H1 (cell line): ENCODE measurements around the gene NKAIN2. TPM values are rescaled to one million over a fixed set of nuclear protein-coding genes. Genes with fewer than 3 reads are reported as not detected.

Experiments used
- CTCF ChIA-PET: fragments of 300-600 bp; sonication (Branson Sonifier 250); formaldehyde crosslinking; loops from one replicate; lab custom pipeline; 2021; ENCODE audit not compliant: partially characterized antibody; lab: Charles Lee
- POLR2A ChIA-PET: fragments of 300-600 bp; sonication (Branson Sonifier 250); formaldehyde crosslinking; loops from one replicate; lab custom pipeline; 2021; ENCODE audit warnings: inconsistent platforms; ENCODE audit not compliant: partially characterized antibody; lab: Charles Lee
- DNase-seq, 2 experiments: peaks; one replicate each; pipeline versions ENCODE4 v3.0.0 to v3.0.0-alpha.2; 2010 to 2022; ENCODE audit warnings: low spot score in 2 of 2, low read depth in 1 of 2, mixed read lengths in 1 of 2
- FAIRE-seq: peaks from 2 replicates; lab custom pipeline; 2011; peaks lifted over from hg19 to GRCh38; lab: Jason Lieb, UNC
- H2AFZ ChIP-seq: 2 replicates; pipeline ENCODE4 v1.8.1; 2012; ENCODE audit warnings: low read length, inconsistent platforms
- H2AK5ac ChIP-seq: 2 replicates; pipeline ENCODE4 v1.6.1; 2013; ENCODE audit warnings: low read depth, low read length
- H2BK120ac ChIP-seq: replicated peaks from 2 replicates; pipeline ENCODE3; 2013; ENCODE audit warnings: low read depth, low read length, inconsistent platforms
- H2BK12ac ChIP-seq: 2 replicates; pipeline ENCODE4 v1.6.1; 2013; ENCODE audit warnings: low read depth, low read length
- H2BK15ac ChIP-seq: 2 replicates; pipeline ENCODE4 v1.6.1; 2013; ENCODE audit warnings: low read length
- H2BK20ac ChIP-seq: 2 replicates; pipeline ENCODE4 v1.6.1; 2013; ENCODE audit warnings: low read length
- H2BK5ac ChIP-seq: 2 replicates; pipeline ENCODE4 v1.6.1; 2013; ENCODE audit warnings: low read depth, low read length
- H3K14ac ChIP-seq: 2 replicates; pipeline ENCODE4 v1.6.1; 2013; ENCODE audit warnings: inconsistent platforms; ENCODE audit not compliant: insufficient read length
- H3K18ac ChIP-seq: 2 replicates; pipeline ENCODE4 v1.6.1; 2013; ENCODE audit warnings: low read length; ENCODE audit errors: extremely low read depth
- H3K23ac ChIP-seq: 2 replicates; pipeline ENCODE4 v1.6.1; 2013; ENCODE audit warnings: inconsistent platforms; ENCODE audit not compliant: insufficient read length
- H3K23me2 ChIP-seq: 2 replicates; pipeline ENCODE4 v1.6.1; 2013; ENCODE audit warnings: low read depth, low read length
- H3K27ac ChIP-seq: 2 replicates; pipeline ENCODE4 v1.6.1; 2011; ENCODE audit warnings: low read depth, low read length, inconsistent platforms
- H3K27me3 ChIP-seq, 4 experiments: replicated peaks in 1 of 4; 1 replicate in 1 of 4; 2 replicates in 3 of 4; pipeline versions ENCODE4 v1.6.1 to v1.8.1; 2011 to 2013; ENCODE audit warnings: low read length in 3 of 4, mild to moderate bottlenecking in 3 of 4, inconsistent platforms in 2 of 4, mixed read lengths in 2 of 4, moderate library complexity in 1 of 4; ENCODE audit not compliant: control insufficient read depth in 3 of 4, insufficient read depth in 3 of 4; ENCODE audit errors: extremely low read depth in 1 of 4
- H3K36me3 ChIP-seq, 4 experiments: 2 replicates each; pipeline versions ENCODE4 v1.6.1 to v1.8.1; 2011 to 2013; ENCODE audit warnings: mild to moderate bottlenecking in 4 of 4, low read length in 3 of 4, moderate library complexity in 2 of 4, control low read depth in 1 of 4, inconsistent platforms in 1 of 4; ENCODE audit not compliant: insufficient read depth in 4 of 4, control insufficient read depth in 2 of 4
- H3K4ac ChIP-seq: replicated peaks from 2 replicates; pipeline ENCODE3; 2013; ENCODE audit warnings: low read length, low read depth, mixed read lengths, inconsistent platforms; ENCODE audit not compliant: insufficient read length
- H3K4me1 ChIP-seq, 4 experiments: replicated peaks in 1 of 4; 1 replicate in 1 of 4; 2 replicates in 3 of 4; pipeline versions ENCODE4 v1.6.1 to v1.8.1; 2011 to 2013; ENCODE audit warnings: low read length in 3 of 4, inconsistent platforms in 2 of 4, mixed read lengths in 1 of 4; ENCODE audit not compliant: insufficient read depth in 4 of 4, control insufficient read depth in 3 of 4
- H3K4me2 ChIP-seq, 2 experiments: 2 replicates each; pipeline versions ENCODE4 v1.6.1 to v1.8.1; 2011 to 2013; ENCODE audit warnings: low read depth in 2 of 2, low read length in 2 of 2, control low read depth in 1 of 2, inconsistent platforms in 1 of 2, mild to moderate bottlenecking in 1 of 2; ENCODE audit not compliant: insufficient read depth in 1 of 2
- H3K4me3 ChIP-seq, 4 experiments: fragments of 200-600, 300-600 bp in 1 of 4; sonication (generic), shearing (Covaris generic), sonication (Bioruptor Twin) in 1 of 4; 2 replicates each; pipeline versions ENCODE4 v1.5.1 to v1.8.1; 2011 to 2016; ENCODE audit warnings: low read length in 4 of 4, low read depth in 3 of 4, control low read depth in 2 of 4, inconsistent platforms in 2 of 4, mild to moderate bottlenecking in 2 of 4, mixed read lengths in 1 of 4, moderate library complexity in 1 of 4; ENCODE audit not compliant: insufficient read depth in 2 of 4; ENCODE audit errors: extremely low read depth in 1 of 4
- H3K56ac ChIP-seq: replicated peaks from 2 replicates; pipeline ENCODE3; 2013; ENCODE audit warnings: low read depth, mild to moderate bottlenecking, mixed read lengths, low read length, inconsistent platforms; ENCODE audit not compliant: insufficient read length
- H3K79me1 ChIP-seq: 2 replicates; pipeline ENCODE4 v1.6.1; 2013; ENCODE audit warnings: low read depth, low read length, control low read depth
- H3K79me2 ChIP-seq, 2 experiments: 2 replicates each; pipeline versions ENCODE4 v1.6.1 to v1.8.1; 2012 to 2013; ENCODE audit warnings: low read length in 2 of 2, mild to moderate bottlenecking in 2 of 2, inconsistent platforms in 1 of 2; ENCODE audit not compliant: insufficient read depth in 2 of 2, control insufficient read depth in 1 of 2
- H3K9ac ChIP-seq, 4 experiments: replicated peaks in 1 of 4; 1 replicate in 1 of 4; 2 replicates in 3 of 4; pipeline versions ENCODE4 v1.6.1 to v1.8.1; 2011 to 2013; ENCODE audit warnings: low read depth in 3 of 4, low read length in 3 of 4, control low read depth in 2 of 4, mild to moderate bottlenecking in 2 of 4, moderate library complexity in 2 of 4, inconsistent platforms in 1 of 4; ENCODE audit errors: extremely low read depth in 1 of 4
- H3K9me3 ChIP-seq, 2 experiments: 2 replicates each; pipeline versions ENCODE4 v1.6.1 to v1.8.1; 2012 to 2013; ENCODE audit warnings: mild to moderate bottlenecking in 2 of 2, moderate library complexity in 2 of 2, control low read depth in 1 of 2, inconsistent platforms in 1 of 2, low read depth in 1 of 2, low read length in 1 of 2, mixed read lengths in 1 of 2; ENCODE audit not compliant: insufficient read depth in 2 of 2
- H4K20me1 ChIP-seq, 2 experiments: replicated peaks in 1 of 2; 2 replicates each; pipeline versions ENCODE3 to v1.8.1; 2011 to 2013; ENCODE audit warnings: inconsistent platforms in 2 of 2, low read length in 2 of 2, mild to moderate bottlenecking in 1 of 2; ENCODE audit not compliant: insufficient read depth in 2 of 2, control insufficient read depth in 1 of 2
- H4K5ac ChIP-seq: 2 replicates; pipeline ENCODE4 v1.6.1; 2013; ENCODE audit warnings: low read length, low read depth, mixed read lengths, inconsistent platforms; ENCODE audit not compliant: insufficient read length
- H4K8ac ChIP-seq: 2 replicates; pipeline ENCODE4 v1.8.0; 2013; ENCODE audit warnings: mild to moderate bottlenecking, moderate library complexity, low read length, inconsistent platforms; ENCODE audit not compliant: insufficient read depth; ENCODE audit errors: extremely low read depth
- H4K91ac ChIP-seq: replicated peaks from 2 replicates; pipeline ENCODE3; 2013; ENCODE audit warnings: low read length, mixed read lengths, inconsistent platforms; ENCODE audit not compliant: insufficient read length
- BCL11A ChIP-seq, 2 experiments: IDR thresholded peaks; one replicate each; pipeline ENCODE4 v1.6.1; 2011; ENCODE audit warnings: low read depth in 2 of 2, low read length in 2 of 2, mild to moderate bottlenecking in 2 of 2
- CBX5 ChIP-seq: fragments of 300-800, 300-1000 bp; sonication (generic); IDR thresholded peaks from 2 replicates; pipeline ENCODE4 v1.7.1; 2016; ENCODE audit warnings: antibody characterized with exemption, low read length, low read depth
- CEBPB ChIP-seq: IDR thresholded peaks from 2 replicates; pipeline ENCODE4 v1.6.1; 2012; ENCODE audit warnings: low read depth, low read length
- EZH2 ChIP-seq: fragments of 200-600 bp; sonication (generic); IDR thresholded peaks from 2 replicates; pipeline ENCODE4 v1.7.1; 2012; ENCODE audit warnings: low read depth, mild to moderate bottlenecking, moderate library complexity, low read length, inconsistent platforms; ENCODE audit not compliant: severe bottlenecking
- KDM1A ChIP-seq: fragments of 200-600, 300-600 bp; sonication (generic); IDR thresholded peaks from 2 replicates; pipeline ENCODE4 v1.7.1; 2016; ENCODE audit warnings: mild to moderate bottlenecking, low read length, borderline replicate concordance
- RBBP5 ChIP-seq: IDR thresholded peaks from 2 replicates; pipeline ENCODE4 v1.7.1; 2012; ENCODE audit warnings: low read depth, mild to moderate bottlenecking, inconsistent platforms, low read length, moderate library complexity, borderline replicate concordance
- SIX5 ChIP-seq: IDR thresholded peaks from 2 replicates; pipeline ENCODE4 v1.6.1; 2011; ENCODE audit warnings: mild to moderate bottlenecking, low read depth, low read length
- SRF ChIP-seq: IDR thresholded peaks from 2 replicates; pipeline ENCODE4 v1.6.1; 2011; ENCODE audit warnings: mild to moderate bottlenecking, low read depth, low read length, moderate library complexity
- TCF12 ChIP-seq: IDR thresholded peaks from 2 replicates; pipeline ENCODE4 v1.6.1; 2011; ENCODE audit warnings: low read depth, mild to moderate bottlenecking, low read length
- TEAD4 ChIP-seq: IDR thresholded peaks from 2 replicates; pipeline ENCODE4 v1.6.1; 2012; ENCODE audit warnings: low read depth, low read length, inconsistent platforms, mixed read lengths
- WGBS, 2 experiments: shearing (Covaris generic) in 1 of 2; methylation state at CpG; one replicate each; pipeline versions ENCODE4 v1.1.6 to v1.1.7; 2013 to 2015; ENCODE audit warnings: low lambda C conversion rate in 2 of 2, mixed read lengths in 2 of 2, inconsistent platforms in 1 of 2, low coverage in 1 of 2, missing lambda C conversion rate in 1 of 2; ENCODE audit not compliant: insufficient replicate concordance in 2 of 2, insufficient coverage in 1 of 2, insufficient read length in 1 of 2; ENCODE audit errors: extremely low coverage in 1 of 2, missing lambda C conversion rate in 1 of 2; 5-methylcytosine and 5-hydroxymethylcytosine counted together
- polyA plus RNA-seq, 7 experiments: library from polyadenylated mRNA; depleted of rRNA in 3 of 7; stranded (reverse) in 5 of 7; unstranded in 2 of 7; fragments of >200 nt in 5 of 7; fragments of 200-250 nt in 2 of 7; gene quantifications; 1 replicate in 5 of 7; 2 replicates in 1 of 7; 4 replicates in 1 of 7; pipeline versions ENCODE4 v1.2.1 to v1.2.3, GENCODE V29; 2011 to 2013; ENCODE audit warnings: missing spikeins in 2 of 7, mixed read lengths in 2 of 7
- total RNA-seq: library from RNA; stranded (reverse); fragmentation: NEBNext Ultra II Directional; extraction: Animal tissue kit (Norgen Biotek cat#: 25700); gene quantifications from 2 replicates; pipeline ENCODE4 v1.2.1, GENCODE V29; 2021
- TF ChIP-seq, protein P1 (sequence below): IDR thresholded peaks from 2 replicates; pipeline ENCODE4 v1.6.1; 2012; ENCODE audit warnings: low read length, inconsistent platforms

The NKAIN2 gene
- total and polyA plus RNA-seq, 2 of the 8 experiments (the other 6 are each of a cell fraction or from before 2014, with no cell fraction given) = 0.20 to 0.34 TPM

DNA sequence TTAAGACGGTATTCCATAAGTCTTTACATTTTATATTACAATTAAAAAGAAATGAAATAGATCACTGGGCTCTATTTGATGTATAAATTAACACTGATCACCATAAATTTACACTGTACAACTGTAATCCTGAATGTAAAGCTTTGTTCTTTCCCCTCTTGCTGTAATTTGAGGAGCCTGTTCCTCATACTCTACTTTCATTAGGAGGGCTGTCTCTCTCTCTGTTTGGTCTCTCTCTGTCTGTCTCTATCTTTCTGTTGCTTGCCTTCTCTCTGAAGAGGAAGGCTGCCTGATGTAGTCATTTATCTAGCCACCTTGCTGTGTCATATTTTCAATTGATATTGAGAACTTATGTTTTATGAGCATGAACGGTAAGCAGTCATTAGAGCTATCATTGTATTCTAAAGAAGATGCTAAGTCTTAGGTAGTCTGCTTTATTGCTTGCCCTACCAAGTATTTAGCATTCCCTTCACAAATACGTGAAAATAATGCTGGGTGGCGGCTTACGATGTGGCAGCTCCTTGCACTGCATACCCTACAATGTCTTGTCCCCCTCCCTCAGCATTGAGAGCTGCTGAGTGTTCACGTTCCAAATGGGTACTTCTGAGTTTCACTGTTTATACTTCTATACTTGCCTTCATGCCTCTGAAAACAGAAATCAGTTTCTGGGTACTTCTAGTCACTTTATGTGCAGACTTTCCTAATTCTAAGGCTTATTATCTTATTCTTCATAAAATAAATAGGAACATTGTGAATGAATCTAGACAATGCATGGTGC is 205.5 kb downstream of the NKAIN2 start:
- H2AK5ac ChIP-seq = no peak overlapping the region
- H3K23me2 ChIP-seq = no peaks in the 10 kb centered on the region
- no peak overlapping the region for H2AFZ ChIP-seq
- WGBS, 2 experiments = 90% methylated on average over 6 of the region's 6 CpGs; no CpG with 5 or more reads in 1 of the 2 experiments
- H3K27ac ChIP-seq = no peak overlapping the region
- H2BK12ac ChIP-seq = no peak overlapping the region
- DNase-seq (no peak), FAIRE-seq (no peak)
- no peak overlapping the region for H3K4ac ChIP-seq
- no peak overlapping the region for H2BK120ac ChIP-seq
- H3K27me3 ChIP-seq = no peaks in the 10 kb centered on the region
- H3K4me2 ChIP-seq = no peak overlapping the region
- H3K9me3 ChIP-seq = no peaks in the 10 kb centered on the region
- peaks cover 0 to 2% (median under 1%) of the 10 kb centered on the region in 4 experiments; a peak in 1 of 7 replicates for H3K4me1 ChIP-seq
- H2BK20ac ChIP-seq = no peak overlapping the region
- CTCF ChIA-PET = no interaction called here
- H3K9ac ChIP-seq = no peak overlapping the region
- H3K4me3 ChIP-seq = no peak overlapping the region
- H3K36me3 ChIP-seq = no peaks in the 10 kb centered on the region
- no peak overlapping the region for H3K14ac ChIP-seq
- H3K56ac ChIP-seq = no peak overlapping the region
- no peak overlapping the region for H3K23ac ChIP-seq
- H3K18ac ChIP-seq = no peak overlapping the region
- H3K79me1 ChIP-seq = no peaks in the 10 kb centered on the region
- H4K8ac ChIP-seq = no peak overlapping the region
- no peak overlapping the region for H2BK15ac ChIP-seq
- POLR2A ChIA-PET = no interaction called here
- H4K20me1 ChIP-seq = no peaks in the 10 kb centered on the region
- no peaks in the 10 kb centered on the region for H3K79me2 ChIP-seq
- no peak overlapping the region for H4K5ac ChIP-seq
- H4K91ac ChIP-seq = no peak overlapping the region
- no peak overlapping the region for H2BK5ac ChIP-seq
- TF ChIP-seq SIX5 (no peak), CBX5 (no peak), EZH2 (no peak), BCL11A (IDR thresholded peaks at IDR 0.05; ENCODE audit: low read depth in 2 of 2, low read length in 2 of 2) (no peak), RBBP5 (no peak), KDM1A (no peak), TEAD4 (no peak), TCF12 (no peak), SRF (no peak), CEBPB (no peak)
- TF ChIP-seq, protein P1, sequence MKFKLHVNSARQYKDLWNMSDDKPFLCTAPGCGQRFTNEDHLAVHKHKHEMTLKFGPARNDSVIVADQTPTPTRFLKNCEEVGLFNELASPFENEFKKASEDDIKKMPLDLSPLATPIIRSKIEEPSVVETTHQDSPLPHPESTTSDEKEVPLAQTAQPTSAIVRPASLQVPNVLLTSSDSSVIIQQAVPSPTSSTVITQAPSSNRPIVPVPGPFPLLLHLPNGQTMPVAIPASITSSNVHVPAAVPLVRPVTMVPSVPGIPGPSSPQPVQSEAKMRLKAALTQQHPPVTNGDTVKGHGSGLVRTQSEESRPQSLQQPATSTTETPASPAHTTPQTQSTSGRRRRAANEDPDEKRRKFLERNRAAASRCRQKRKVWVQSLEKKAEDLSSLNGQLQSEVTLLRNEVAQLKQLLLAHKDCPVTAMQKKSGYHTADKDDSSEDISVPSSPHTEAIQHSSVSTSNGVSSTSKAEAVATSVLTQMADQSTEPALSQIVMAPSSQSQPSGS = no peak
